HepG2 (cell line): Measurements from ENCODE around the gene DMKN. TPM values are rescaled to one million over a fixed set of nuclear protein-coding genes. Genes with fewer than 3 reads are reported as not detected.
A peak's percentile ranks its signal among the peaks of the same experiment; 100 is the strongest.

Experiments
- ARNT ChIP-seq: fragments of 450-650 bp; IDR thresholded peaks from 2 replicates; pipeline ENCODE4 v1.6.1; 2017
- HNF1A ChIP-seq, 2 experiments: sonication (generic) in 1 of 2; formaldehyde crosslinking in 1 of 2; IDR thresholded peaks; 2 replicates each; pipeline versions ENCODE4 v1.4.0 to v1.6.1; 2016 to 2020; ENCODE audit warnings: borderline replicate concordance in 1 of 2, low read depth in 1 of 2, mild to moderate bottlenecking in 1 of 2, missing genetic modification reagents in 1 of 2
- NFKBIZ ChIP-seq: IDR thresholded peaks from 2 replicates; pipeline ENCODE4 v1.6.1; 2018; ENCODE audit warnings: missing genetic modification reagents, missing compliant biosample characterization
- NFRKB ChIP-seq: fragments of 450-650 bp; IDR thresholded peaks from 2 replicates; pipeline ENCODE4 v1.6.1; 2017
- NR2F1 ChIP-seq, 2 experiments: fragments of 450-650 bp in 1 of 2; formaldehyde crosslinking in 1 of 2; IDR thresholded peaks; 2 replicates each; pipeline versions ENCODE4 v1.5.0 to v1.6.1; 2016 to 2020; ENCODE audit warnings: mild to moderate bottlenecking in 1 of 2, missing compliant biosample characterization in 1 of 2, missing genetic modification reagents in 1 of 2, moderate library complexity in 1 of 2
- PAXIP1 ChIP-seq: sonication (generic); formaldehyde crosslinking; conservative IDR thresholded peaks from 2 replicates; pipeline ENCODE4 v1.4.0; 2020; ENCODE audit warnings: mild to moderate bottlenecking, missing genetic modification reagents, moderate library complexity
- PLRG1 ChIP-seq: fragments of 450-650 bp; conservative IDR thresholded peaks from 2 replicates; pipeline ENCODE4 v1.6.1; 2016
- PRDM4 ChIP-seq: sonication (generic); formaldehyde crosslinking; IDR thresholded peaks from 2 replicates; pipeline ENCODE4 v1.9.0; 2021; ENCODE audit warnings: missing genetic modification reagents, borderline replicate concordance
- SP4 ChIP-seq: sonication (generic); formaldehyde crosslinking; IDR thresholded peaks from 2 replicates; pipeline ENCODE4 v1.8.1; 2023; ENCODE audit warnings: mild to moderate bottlenecking, missing genetic modification reagents
- ZNF17 ChIP-seq: sonication (generic); formaldehyde crosslinking; IDR thresholded peaks from 2 replicates; pipeline ENCODE4 v1.5.0; 2020; ENCODE audit warnings: mild to moderate bottlenecking, missing genetic modification reagents
- ZNF646 ChIP-seq: sonication (generic); formaldehyde crosslinking; IDR thresholded peaks from 2 replicates; pipeline ENCODE4 v1.9.0; 2021; ENCODE audit warnings: mild to moderate bottlenecking, missing genetic modification reagents
- polyA plus RNA-seq, 8 experiments: library from polyadenylated mRNA; depleted of rRNA in 3 of 8; stranded (reverse) in 7 of 8; unstranded in 1 of 8; fragments of >200 nt; fragmentation: Illumina TruSeq in 4 of 8; extraction: Trizol in 4 of 8; gene quantifications; 2 replicates each; pipeline versions ENCODE4 v1.2.1 to v1.2.3, GENCODE V29; 2011 to 2016; ENCODE audit warnings: low read depth in 4 of 8, missing spikeins in 1 of 8, mixed read lengths in 1 of 8; ENCODE audit not compliant: insufficient read depth in 1 of 8
- total RNA-seq, 5 experiments: library from RNA; depleted of rRNA; stranded (reverse); fragments of >200 nt; fragmentation: Illumina TruSeq; extraction: Trizol; gene quantifications; 2 replicates each; pipeline ENCODE4 v1.2.3, GENCODE V29; 2016; ENCODE audit warnings: low read depth in 1 of 5

The DMKN gene
- total and polyA plus RNA-seq, 2 of the 13 experiments (the other 11 are each of a cell fraction or from before 2014, with no cell fraction given) = 50.8 to 57.1 TPM

- TF ChIP-seq PAXIP1 (peak; percentile 32; the same call in 1 of the 2 replicates), ZNF646 (CRISPR knock-in tag) (peak; percentile 57; the same call in 1 of the 2 replicates), ZNF17 (CRISPR knock-in tag) (no peak), NFRKB (no peak), NFKBIZ (CRISPR knock-in tag) (no peak), PLRG1 (no peak), ARNT (no peak), PRDM4 (CRISPR knock-in tag) (no peak), NR2F1 (CRISPR knock-in tag; IDR thresholded peaks at IDR 0.05) (peak; percentile 51 to 69), HNF1A (IDR thresholded peaks at IDR 0.05; ENCODE audit: low read depth) (no peak), HNF1A (CRISPR knock-in tag; IDR thresholded peaks at IDR 0.05; ENCODE audit: borderline replicate concordance) (no peak), SP4 (CRISPR knock-in tag) (no peak)
These were observed 39.3 kb upstream of the DMKN start (continued) for GRCh38 chr19:35552534-35553384.
